Astrocyte (in vitro differentiated cells and primary cell): ENCODE data around the gene UBR2. TPM values are rescaled to one million over a fixed set of nuclear protein-coding genes. Genes with fewer than 3 reads are reported as not detected.

Experiments
- DNase-seq: peaks from one replicate; pipeline ENCODE4 v3.0.0-alpha.2; 2010; ENCODE audit warnings: low read depth
- FAIRE-seq: peaks from 2 replicates; lab custom pipeline; 2011; peaks lifted over from hg19 to GRCh38; lab: Jason Lieb, UNC
- H2AFZ ChIP-seq: 2 replicates; pipeline ENCODE4 v1.6.0; 2012; ENCODE audit warnings: low read depth, low read length, inconsistent platforms
- H3K27ac ChIP-seq: 2 replicates; pipeline ENCODE4 v1.5.1; 2011; ENCODE audit warnings: low read depth, low read length, inconsistent platforms
- H3K27me3 ChIP-seq: 2 replicates; pipeline ENCODE4 v1.6.0; 2011; ENCODE audit warnings: low read length, inconsistent platforms; ENCODE audit not compliant: insufficient read depth
- H3K36me3 ChIP-seq: 2 replicates; pipeline ENCODE4 v1.5.1; 2011; ENCODE audit warnings: low read length, inconsistent platforms; ENCODE audit not compliant: insufficient read depth
- H3K4me1 ChIP-seq: 2 replicates; pipeline ENCODE4 v1.5.1; 2011; ENCODE audit warnings: low read length, inconsistent platforms; ENCODE audit not compliant: insufficient read depth
- H3K4me2 ChIP-seq: 2 replicates; pipeline ENCODE4 v1.6.0; 2012; ENCODE audit warnings: low read length, inconsistent platforms
- H3K4me3 ChIP-seq: 2 replicates; pipeline ENCODE4 v1.5.1; 2011; ENCODE audit warnings: low read depth, mild to moderate bottlenecking, low read length, inconsistent platforms; ENCODE audit not compliant: insufficient read depth
- H3K79me2 ChIP-seq: 2 replicates; pipeline ENCODE4 v1.6.0; 2012; ENCODE audit warnings: mild to moderate bottlenecking, low read length, inconsistent platforms; ENCODE audit not compliant: insufficient read depth
- H3K9ac ChIP-seq: 2 replicates; pipeline ENCODE4 v1.6.0; 2012; ENCODE audit warnings: mild to moderate bottlenecking, low read length, inconsistent platforms
- H3K9me3 ChIP-seq: 2 replicates; pipeline ENCODE4 v1.5.1; 2012; ENCODE audit warnings: low read depth, mild to moderate bottlenecking, low read length, inconsistent platforms; ENCODE audit not compliant: insufficient read depth
- H4K20me1 ChIP-seq: 2 replicates; pipeline ENCODE4 v1.6.0; 2012; ENCODE audit warnings: low read length, inconsistent platforms; ENCODE audit not compliant: insufficient read depth
- H3K27ac Mint-ChIP-seq: one replicate; pipeline ENCODE4 v1.8.0; 2021; ENCODE audit warnings: mild to moderate bottlenecking, mixed read lengths; ENCODE audit not compliant: unreplicated experiment
- H3K27me3 Mint-ChIP-seq: one replicate; pipeline ENCODE4 v1.8.0; 2021; ENCODE audit warnings: low read depth, mixed read lengths; ENCODE audit not compliant: unreplicated experiment
- H3K36me3 Mint-ChIP-seq: one replicate; pipeline ENCODE4 v1.8.0; 2021; ENCODE audit warnings: low read depth, mixed read lengths; ENCODE audit not compliant: unreplicated experiment
- H3K4me1 Mint-ChIP-seq: one replicate; pipeline ENCODE4 v1.8.0; 2021; ENCODE audit warnings: low read depth, mixed read lengths; ENCODE audit not compliant: unreplicated experiment
- H3K4me3 Mint-ChIP-seq: one replicate; pipeline ENCODE4 v1.8.0; 2021; ENCODE audit warnings: mild to moderate bottlenecking, moderate library complexity, mixed read lengths; ENCODE audit not compliant: unreplicated experiment
- H3K9me3 Mint-ChIP-seq: one replicate; pipeline ENCODE4 v1.8.0; 2021; ENCODE audit warnings: mild to moderate bottlenecking, mixed read lengths; ENCODE audit not compliant: unreplicated experiment
- EZH2 ChIP-seq: IDR thresholded peaks from 2 replicates; pipeline ENCODE4 v1.6.1; 2012; ENCODE audit warnings: mild to moderate bottlenecking, low read length, inconsistent platforms; ENCODE audit not compliant: insufficient read depth
- total RNA-seq: library from RNA; stranded (reverse); gene quantifications from 2 replicates; pipeline ENCODE4 v1.2.1, GENCODE V29; 2021
- TF ChIP-seq, protein P1 (sequence below): IDR thresholded peaks from 2 replicates; pipeline ENCODE4 v1.5.1; 2011; ENCODE audit warnings: low read depth, mild to moderate bottlenecking, inconsistent platforms, low read length, moderate library complexity; ENCODE audit not compliant: insufficient read depth

Gene UBR2
- total RNA-seq, 1 donor from 2014 or later: 23.3 TPM

DNA sequence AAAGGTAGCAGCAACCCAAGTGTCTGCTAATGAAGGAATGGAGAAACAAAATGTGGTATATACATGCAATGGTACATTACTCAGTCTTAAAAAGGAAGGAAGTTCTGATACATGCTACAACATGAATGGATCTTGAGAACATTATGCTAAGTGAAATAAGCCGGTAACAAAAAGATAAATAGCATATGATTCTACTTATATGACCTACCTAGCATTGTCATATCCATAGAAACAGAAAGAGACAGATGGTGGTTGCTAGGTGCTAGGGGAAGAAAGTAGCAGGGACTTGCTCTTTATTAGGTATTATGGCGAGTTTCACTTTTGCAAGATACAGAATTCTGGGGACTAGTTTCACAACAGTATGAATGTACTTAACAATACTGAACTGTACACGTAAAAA, 46.6 kb downstream of the UBR2 start:
- Histone ChIP-seq H3K4me1 (no peaks in the 10 kb centered on the region), H3K36me3 (peaks cover 4% of the 10 kb centered on the region), H4K20me1 (peaks cover under 1% of the 10 kb centered on the region), H2AFZ (no peak overlapping the region), H3K27me3 (no peaks in the 10 kb centered on the region), H3K4me2 (no peak overlapping the region), H3K4me3 (no peak overlapping the region), H3K79me2 (no peaks in the 10 kb centered on the region), H3K27ac (no peak overlapping the region), H3K9me3 (no peaks in the 10 kb centered on the region), H3K9ac (no peak overlapping the region)
- Mint-ChIP-seq H3K9me3 (no peaks in the 10 kb centered on the region), H3K27ac (no peak overlapping the region), H3K4me3 (no peak overlapping the region), H3K4me1 (no peaks in the 10 kb centered on the region), H3K36me3 (no peaks in the 10 kb centered on the region), H3K27me3 (no peaks in the 10 kb centered on the region)
- FAIRE-seq (no peak), DNase-seq (no peak)
- TF ChIP-seq, protein P1, sequence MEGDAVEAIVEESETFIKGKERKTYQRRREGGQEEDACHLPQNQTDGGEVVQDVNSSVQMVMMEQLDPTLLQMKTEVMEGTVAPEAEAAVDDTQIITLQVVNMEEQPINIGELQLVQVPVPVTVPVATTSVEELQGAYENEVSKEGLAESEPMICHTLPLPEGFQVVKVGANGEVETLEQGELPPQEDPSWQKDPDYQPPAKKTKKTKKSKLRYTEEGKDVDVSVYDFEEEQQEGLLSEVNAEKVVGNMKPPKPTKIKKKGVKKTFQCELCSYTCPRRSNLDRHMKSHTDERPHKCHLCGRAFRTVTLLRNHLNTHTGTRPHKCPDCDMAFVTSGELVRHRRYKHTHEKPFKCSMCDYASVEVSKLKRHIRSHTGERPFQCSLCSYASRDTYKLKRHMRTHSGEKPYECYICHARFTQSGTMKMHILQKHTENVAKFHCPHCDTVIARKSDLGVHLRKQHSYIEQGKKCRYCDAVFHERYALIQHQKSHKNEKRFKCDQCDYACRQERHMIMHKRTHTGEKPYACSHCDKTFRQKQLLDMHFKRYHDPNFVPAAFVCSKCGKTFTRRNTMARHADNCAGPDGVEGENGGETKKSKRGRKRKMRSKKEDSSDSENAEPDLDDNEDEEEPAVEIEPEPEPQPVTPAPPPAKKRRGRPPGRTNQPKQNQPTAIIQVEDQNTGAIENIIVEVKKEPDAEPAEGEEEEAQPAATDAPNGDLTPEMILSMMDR: no peak
- TF ChIP-seq EZH2: no peak

DNA sequence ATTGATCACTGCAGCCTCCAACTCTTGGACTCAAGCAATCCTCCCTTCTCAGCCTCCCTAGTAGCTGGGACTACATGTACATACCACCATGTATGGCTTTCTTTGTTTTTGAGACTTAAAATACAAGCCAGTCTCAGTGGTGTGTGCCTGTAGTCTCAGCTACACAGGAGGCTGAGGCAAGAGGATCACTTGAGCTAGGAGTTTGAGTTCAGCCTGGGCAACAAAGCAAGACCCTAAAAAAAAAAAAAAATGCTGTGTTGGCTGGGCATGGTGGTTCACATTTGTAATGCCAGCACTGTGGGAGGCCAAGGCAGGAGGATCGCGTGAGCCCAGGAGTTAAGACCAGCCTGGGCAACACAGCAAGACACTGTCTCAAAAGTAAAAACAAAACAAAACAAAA, 51.7 kb downstream of the UBR2 start:
- H3K4me3 Mint-ChIP-seq: no peak overlapping the region
- H3K4me1 ChIP-seq: no peaks in the 10 kb centered on the region
- H2AFZ ChIP-seq: no peak overlapping the region
- DNase-seq: no peak
- no peak overlapping the region for H3K4me3 ChIP-seq
- H3K9ac ChIP-seq: no peak overlapping the region
- TF ChIP-seq EZH2: no peak
- TF ChIP-seq, protein P1: no peak
- no peaks in the 10 kb centered on the region for H3K4me1 Mint-ChIP-seq
- no peaks in the 10 kb centered on the region for H3K9me3 ChIP-seq
- FAIRE-seq: no peak
- no peaks in the 10 kb centered on the region for H4K20me1 ChIP-seq
- no peaks in the 10 kb centered on the region for H3K27me3 ChIP-seq
- no peak overlapping the region for H3K27ac Mint-ChIP-seq
- H3K79me2 ChIP-seq: no peaks in the 10 kb centered on the region
- H3K27me3 Mint-ChIP-seq: no peaks in the 10 kb centered on the region
- peaks cover 8% of the 10 kb centered on the region for H3K36me3 Mint-ChIP-seq
- no peak overlapping the region for H3K27ac ChIP-seq
- peaks cover 16% of the 10 kb centered on the region for H3K36me3 ChIP-seq
- no peaks in the 10 kb centered on the region for H3K9me3 Mint-ChIP-seq
- no peak overlapping the region for H3K4me2 ChIP-seq

DNA sequence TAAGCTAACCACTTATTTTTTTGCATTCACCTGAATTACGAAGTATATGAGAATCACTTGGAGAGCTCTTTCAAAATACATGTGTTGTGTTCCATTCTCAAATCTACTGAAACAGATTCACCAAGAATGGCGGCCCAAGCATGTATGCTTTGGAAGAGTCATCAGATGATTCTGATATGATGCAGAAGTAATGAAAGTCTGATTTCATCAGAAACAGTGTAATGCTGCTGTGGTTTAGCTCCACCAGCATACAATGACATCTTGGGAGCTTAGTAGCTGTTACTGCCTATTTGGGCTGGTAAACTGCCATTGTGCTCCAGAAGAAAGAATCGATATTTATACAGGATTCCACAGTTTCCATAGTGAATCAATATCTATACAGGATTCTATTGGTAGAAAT, 52.9 kb downstream of the UBR2 start:
- Mint-ChIP-seq H3K4me1 (no peaks in the 10 kb centered on the region), H3K9me3 (no peaks in the 10 kb centered on the region), H3K4me3 (no peak overlapping the region), H3K27me3 (no peaks in the 10 kb centered on the region), H3K36me3 (peaks cover 13% of the 10 kb centered on the region), H3K27ac (no peak overlapping the region)
- H2AFZ ChIP-seq: no peak overlapping the region
- no peaks in the 10 kb centered on the region for H3K27me3 ChIP-seq
- no peak overlapping the region for H3K27ac ChIP-seq
- TF ChIP-seq, protein P1: no peak
- TF ChIP-seq EZH2: no peak
- no peak for DNase-seq
- H3K4me1 ChIP-seq: no peaks in the 10 kb centered on the region
- no peaks in the 10 kb centered on the region for H4K20me1 ChIP-seq
- H3K79me2 ChIP-seq: no peaks in the 10 kb centered on the region
- FAIRE-seq: no peak
- no peak overlapping the region for H3K9ac ChIP-seq
- H3K9me3 ChIP-seq: no peaks in the 10 kb centered on the region
- H3K36me3 ChIP-seq: peaks cover 21% of the 10 kb centered on the region
- H3K4me3 ChIP-seq: no peak overlapping the region
- no peak overlapping the region for H3K4me2 ChIP-seq
